HG03571 (cell line): ENCODE results near the gene KARS1.

ENCODE experiments used
- ATAC-seq: cut with Tn5 transposase; IDR thresholded peaks from one replicate; pipeline ENCODE4 v1.9.1; 2021; ENCODE audit not compliant: unreplicated experiment

The KARS1 gene

GRCh38 chr16:75588716-75589115 lies 58.7 kb downstream of the KARS1 start:
- ATAC-seq, result no peak

DNA sequence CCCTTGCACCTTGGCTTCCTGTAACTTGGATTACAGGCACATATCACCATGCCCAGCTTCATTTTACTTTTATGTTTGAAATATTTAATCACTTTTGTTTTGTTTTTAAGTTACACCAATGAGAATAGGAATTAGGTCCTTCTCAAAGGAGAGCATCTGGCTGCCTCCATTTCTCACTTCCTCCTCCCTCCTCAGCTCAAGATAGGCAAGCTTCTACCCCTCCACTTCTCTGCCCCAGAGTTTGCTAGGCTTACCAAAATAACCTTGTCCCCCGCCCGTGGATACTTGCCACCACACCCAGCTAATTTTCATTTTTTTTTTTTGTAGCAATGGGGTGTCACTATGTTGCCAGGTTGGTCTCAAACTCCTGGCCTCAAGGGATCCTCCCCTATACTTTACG lies 63.4 kb downstream of the KARS1 start:
- ATAC-seq, result no peak

DNA sequence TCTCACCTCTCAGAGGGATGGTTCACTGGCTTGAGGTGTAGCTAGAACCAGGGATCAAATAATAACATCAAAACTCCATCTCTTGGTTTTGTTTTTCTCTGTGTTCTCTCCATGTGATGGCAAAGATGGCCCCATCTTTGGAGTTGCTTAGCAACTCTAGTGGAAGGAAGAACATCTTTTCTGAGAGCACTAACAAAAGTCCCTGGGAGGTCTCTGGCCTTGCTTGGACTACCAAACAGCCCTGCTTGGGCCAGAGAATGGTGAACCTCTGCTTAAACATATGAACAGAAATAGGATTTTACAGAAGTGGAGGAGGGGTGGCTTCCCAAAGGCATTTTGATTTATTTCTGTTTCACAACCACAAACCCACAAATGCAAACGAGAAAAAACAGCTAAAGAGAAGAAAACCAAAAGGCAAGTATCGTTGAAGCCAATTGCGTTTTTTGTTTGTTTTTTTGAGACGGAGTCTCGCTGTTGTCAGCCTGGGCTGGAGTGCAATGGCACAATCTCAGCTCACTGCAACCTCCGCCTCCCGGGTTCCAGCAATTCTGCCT lies 68.1 kb downstream of the KARS1 start:
- ATAC-seq, result no peak

DNA sequence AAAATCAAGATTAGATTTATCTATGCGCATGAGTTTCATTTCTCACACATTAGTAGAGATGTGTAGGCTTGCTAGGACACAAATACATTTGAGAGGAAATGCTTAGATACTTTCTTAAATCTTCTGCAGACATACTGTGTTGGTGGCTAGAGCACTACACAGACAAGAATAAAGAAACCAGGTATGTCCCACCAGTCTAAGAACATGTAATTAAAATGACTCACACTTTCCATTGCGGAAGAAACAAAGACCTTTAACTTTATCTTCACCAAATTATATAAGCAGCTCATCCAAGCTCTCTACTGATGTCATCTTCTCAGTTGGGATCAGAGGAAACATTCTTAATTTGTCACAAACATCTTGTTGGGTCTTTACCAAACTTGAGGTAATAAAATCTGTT lies 68.7 kb downstream of the KARS1 start:
- no peak for ATAC-seq

- no peak for ATAC-seq
Measured at GRCh38 chr16:75578212-75578611, 69.3 kb downstream of the KARS1 start.
